ENCODE measurements around the gene TRIP10. TPM values are rescaled to one million over a fixed set of nuclear protein-coding genes. Genes with fewer than 3 reads are reported as not detected.

The TRIP10 gene
- total and polyA plus RNA-seq, 2 of the 8 experiments (the other 6 are each of a cell fraction or from before 2014, with no cell fraction given), result 27.8 to 69.5 TPM

DNA sequence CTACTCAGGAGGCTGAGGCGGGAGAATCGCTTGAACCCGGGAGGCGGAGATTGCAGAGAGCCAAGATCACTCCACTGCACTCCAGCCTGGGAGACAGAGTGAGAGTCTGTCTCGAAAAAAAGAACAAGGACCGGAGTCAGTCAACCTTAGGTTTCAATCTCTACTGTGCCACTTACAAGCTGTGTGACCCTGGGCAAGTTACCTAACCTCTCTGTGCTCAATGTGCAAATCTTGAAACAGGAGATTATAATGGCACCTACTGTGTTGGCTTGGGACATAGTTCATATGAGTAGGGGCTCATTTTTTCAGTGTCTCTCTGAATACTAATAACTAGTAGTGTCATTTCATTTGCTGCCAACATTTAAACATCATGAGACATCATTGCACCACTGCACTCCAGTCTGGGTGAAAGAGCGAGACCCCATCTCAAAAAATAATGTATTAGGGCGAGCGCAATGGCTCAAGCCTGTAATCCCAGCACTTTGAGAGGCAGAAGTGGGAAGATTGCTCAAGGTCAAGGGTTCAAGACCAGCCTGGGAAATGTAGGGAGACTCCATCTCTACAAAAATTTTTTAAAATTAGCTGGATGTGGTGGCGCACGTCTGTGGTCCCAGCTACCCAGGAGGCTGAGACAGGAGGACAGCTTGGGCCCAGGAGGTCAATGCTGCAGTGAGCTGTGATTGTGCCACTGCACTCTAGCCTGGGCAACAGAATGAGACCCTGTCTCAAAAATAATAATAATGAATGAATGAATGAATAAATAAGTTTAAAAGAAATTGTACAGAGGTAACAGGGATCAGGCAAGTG is 24.5 kb upstream of the TRIP10 start:
- Histone ChIP-seq H3K27ac (ENCODE audit: low read depth, low read length) (no peak overlapping the region), H3K4me2 (ENCODE audit: insufficient read depth in 1 of 2, low read depth in 2 of 2, low read length in 2 of 2) (no peak overlapping the region), H3K18ac (ENCODE audit: extremely low read depth, low read length) (no peak overlapping the region), H2BK5ac (ENCODE audit: low read depth, low read length) (no peak overlapping the region), H4K8ac (ENCODE audit: extremely low read depth, insufficient read depth, low read length) (no peak overlapping the region), H2AFZ (ENCODE audit: low read length) (no peak overlapping the region), H2BK20ac (ENCODE audit: low read length) (no peak overlapping the region), H2BK12ac (ENCODE audit: low read depth, low read length) (no peak overlapping the region), H3K9me3 (ENCODE audit: insufficient read depth in 2 of 2, low read depth in 1 of 2, low read length in 1 of 2) (no peaks in the 10 kb centered on the region), H3K79me1 (ENCODE audit: low read depth, low read length) (no peaks in the 10 kb centered on the region), H3K4ac (replicated peaks; ENCODE audit: insufficient read length, low read depth, low read length) (no peak overlapping the region), H3K23me2 (ENCODE audit: low read depth, low read length) (peaks cover 18% of the 10 kb centered on the region), H4K91ac (replicated peaks; ENCODE audit: insufficient read length, low read length) (no peak overlapping the region), H2BK15ac (ENCODE audit: low read length) (no peak overlapping the region), H4K5ac (ENCODE audit: insufficient read length, low read depth, low read length) (no peak overlapping the region), H4K20me1 (replicated peaks in 1 of 2; ENCODE audit: control insufficient read depth in 1 of 2, insufficient read depth in 2 of 2, low read length in 2 of 2) (peaks cover 0 to 6% of the 10 kb centered on the region in 2 experiments), H2AK5ac (ENCODE audit: low read depth, low read length) (no peak overlapping the region), H3K4me3 (ENCODE audit: extremely low read depth in 1 of 4, insufficient read depth in 2 of 4, low read depth in 3 of 4, low read length in 4 of 4) (no peak overlapping the region), H3K27me3 (replicated peaks in 1 of 4; ENCODE audit: control insufficient read depth in 3 of 4, extremely low read depth in 1 of 4, insufficient read depth in 3 of 4, low read length in 3 of 4) (peaks cover 0 to 18% (median 16%) of the 10 kb centered on the region in 4 experiments; a peak in 6 of 7 replicates), H3K9ac (replicated peaks in 1 of 4; ENCODE audit: extremely low read depth in 1 of 4, low read depth in 3 of 4, low read length in 3 of 4) (no peak overlapping the region), H3K36me3 (ENCODE audit: control insufficient read depth in 2 of 4, insufficient read depth in 4 of 4, low read length in 3 of 4) (no peaks in the 10 kb centered on the region; a peak in 1 of 8 replicates), H3K14ac (ENCODE audit: insufficient read length) (no peak overlapping the region), H3K23ac (ENCODE audit: insufficient read length) (no peak overlapping the region), H3K56ac (replicated peaks; ENCODE audit: insufficient read length, low read depth, low read length) (no peak overlapping the region), H2BK120ac (replicated peaks; ENCODE audit: low read depth, low read length) (no peak overlapping the region), H3K4me1 (replicated peaks in 1 of 4; ENCODE audit: control insufficient read depth in 3 of 4, insufficient read depth in 4 of 4, low read length in 3 of 4) (peaks cover 0 to 13% (median 6%) of the 10 kb centered on the region in 4 experiments; a peak in 6 of 7 replicates), H3K79me2 (ENCODE audit: control insufficient read depth in 1 of 2, insufficient read depth in 2 of 2, low read length in 2 of 2) (no peaks in the 10 kb centered on the region; a peak in 1 of 4 replicates)
- DNase-seq (ENCODE audit: low read depth in 1 of 2, low spot score in 2 of 2) (no peak), FAIRE-seq (no peak)
- POLR2A ChIA-PET (ENCODE audit: partially characterized antibody), result interaction anchor here (0.6 to 0.7 kb wide), 2 partner anchors 16 to 21 kb away, joined by 3 to 4 read pairs; no protein-coding TSS in a partner anchor
- CTCF ChIA-PET (ENCODE audit: partially characterized antibody), result interaction anchor here (1.0 to 1.8 kb wide), 5 partner anchors 11 to 238 kb away, joined by 3 to 5 read pairs (median 4); no protein-coding TSS in a partner anchor
- WGBS, 2 experiments (ENCODE audit: extremely low coverage in 1 of 2, insufficient coverage in 1 of 2, insufficient read length in 1 of 2, insufficient replicate concordance in 2 of 2, low coverage in 1 of 2, low lambda C conversion rate in 2 of 2, missing lambda C conversion rate in 1 of 2), result 91% methylated on average over 11 of the region's 11 CpGs; no CpG with 5 or more reads in 1 of the 2 experiments
- TF ChIP-seq RAD21 (IDR thresholded peaks at IDR 0.05 in 1 of 2, conservative IDR thresholded peaks at IDR 0.05 in 1 of 2; ENCODE audit: low read depth in 2 of 2, low read length in 2 of 2) (no peak), CEBPB (IDR thresholded peaks at IDR 0.05; ENCODE audit: low read depth, low read length) (no peak), CTBP2 (IDR thresholded peaks at IDR 0.05; ENCODE audit: borderline replicate concordance, insufficient read depth, insufficient read length, low read length) (no peak)
